Erythroblast (primary cell): ENCODE results near the gene SLC43A2.

ENCODE experiments used
- DNase-seq, 2 experiments: peaks; one replicate each; lab custom pipeline; 2025; lab: John Stamatoyannopoulos, UW
- GATA1 ChIP-seq: IDR thresholded peaks from 2 replicates; pipeline ENCODE4 v1.6.1; 2011; ENCODE audit warnings: low read depth, mild to moderate bottlenecking, control low read depth, low read length, moderate library complexity
- POLR2A ChIP-seq: IDR thresholded peaks from 2 replicates; pipeline ENCODE4 v1.6.1; 2011; ENCODE audit warnings: mild to moderate bottlenecking, low read length

Gene SLC43A2

DNA sequence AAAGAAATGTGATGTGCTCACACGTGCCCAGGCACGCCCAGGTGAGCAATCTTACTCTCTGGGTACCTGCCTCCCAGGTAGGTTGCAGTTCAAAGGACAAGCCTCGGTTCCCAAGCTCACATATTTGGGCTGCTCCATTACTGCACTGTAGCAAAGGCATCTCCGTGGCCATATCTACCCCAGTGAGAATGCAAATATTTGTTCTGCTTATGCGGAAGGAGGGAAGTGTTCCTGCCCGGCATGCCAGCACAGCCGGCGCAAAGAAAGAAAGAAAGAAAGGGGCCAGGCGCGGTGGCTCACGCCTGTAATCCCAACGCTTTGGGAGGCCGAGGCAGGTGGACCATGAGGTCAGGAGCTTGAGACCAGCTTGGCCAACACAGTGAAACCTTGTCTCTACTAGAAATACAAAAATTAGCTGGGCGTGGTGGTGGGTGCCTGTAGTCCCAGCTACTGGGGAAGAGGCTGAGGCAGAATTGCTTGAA is 30.7 kb downstream of the SLC43A2 start:
- TF ChIP-seq POLR2A (no peak), GATA1 (no peak)
- no peak for DNase-seq

DNA sequence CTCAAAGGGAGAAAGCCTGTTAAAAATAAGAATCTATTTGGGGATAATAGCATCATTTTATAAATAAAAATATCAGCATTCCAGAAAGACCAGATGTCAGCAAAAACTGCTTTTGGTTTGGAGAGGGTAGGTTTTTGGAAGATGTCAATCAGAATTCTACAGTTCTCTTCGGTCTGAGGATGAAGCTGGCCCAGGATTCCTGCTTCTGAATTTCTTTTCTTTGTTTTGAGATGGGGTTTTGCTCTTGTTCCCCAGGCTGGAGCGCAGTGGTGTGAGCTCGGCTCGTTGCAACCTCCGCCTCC is 35.1 kb downstream of the SLC43A2 start:
- TF ChIP-seq GATA1, result no peak
- TF ChIP-seq POLR2A, result no peak

DNA sequence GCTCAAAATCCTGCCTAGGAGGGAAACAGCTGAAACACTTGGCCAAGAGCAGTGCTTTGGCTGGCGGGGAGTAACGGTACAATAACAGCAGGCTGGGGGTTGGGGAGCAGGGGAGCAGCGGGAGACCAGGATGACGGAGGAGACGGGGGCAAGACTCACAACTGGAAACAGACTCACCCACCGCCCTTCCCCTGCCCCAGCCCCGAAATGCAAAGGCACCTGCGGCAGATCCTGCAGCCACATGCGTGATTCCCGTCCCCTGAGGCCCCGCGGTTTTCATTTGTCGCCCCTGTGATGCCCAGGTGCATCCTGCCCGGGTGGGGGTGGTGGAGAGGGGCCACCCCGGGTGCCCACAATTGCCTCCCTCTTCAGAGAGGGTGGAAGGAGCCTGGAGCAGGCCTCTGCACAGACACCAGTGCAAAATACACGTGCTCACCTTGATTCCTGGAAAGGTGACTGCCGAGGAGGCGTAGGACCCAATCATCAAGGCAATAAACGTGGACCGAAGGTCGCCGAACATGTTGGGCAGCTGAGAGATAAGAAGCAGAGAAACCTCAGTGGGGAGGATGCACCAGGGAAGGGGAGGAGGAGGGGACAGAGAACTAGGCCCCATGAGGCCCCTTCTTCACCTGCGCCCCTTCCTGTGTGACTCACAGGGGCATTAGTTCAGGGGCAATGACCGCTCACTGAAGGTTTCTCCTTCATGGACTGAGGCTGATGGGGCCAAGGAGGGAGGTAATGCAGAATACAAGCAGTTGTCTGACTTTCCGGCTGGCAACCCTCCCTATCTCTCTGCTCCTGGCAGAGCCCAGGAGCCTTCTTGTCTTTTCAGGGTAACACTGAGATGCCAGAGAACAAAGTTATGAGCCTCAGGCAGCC is 35.6 kb downstream of the SLC43A2 start:
- no peak for DNase-seq
- TF ChIP-seq POLR2A, result no peak
- no peak for TF ChIP-seq GATA1

More for the DNA sequence above, 35.1 kb downstream of the SLC43A2 start:
- no peak for DNase-seq

DNA sequence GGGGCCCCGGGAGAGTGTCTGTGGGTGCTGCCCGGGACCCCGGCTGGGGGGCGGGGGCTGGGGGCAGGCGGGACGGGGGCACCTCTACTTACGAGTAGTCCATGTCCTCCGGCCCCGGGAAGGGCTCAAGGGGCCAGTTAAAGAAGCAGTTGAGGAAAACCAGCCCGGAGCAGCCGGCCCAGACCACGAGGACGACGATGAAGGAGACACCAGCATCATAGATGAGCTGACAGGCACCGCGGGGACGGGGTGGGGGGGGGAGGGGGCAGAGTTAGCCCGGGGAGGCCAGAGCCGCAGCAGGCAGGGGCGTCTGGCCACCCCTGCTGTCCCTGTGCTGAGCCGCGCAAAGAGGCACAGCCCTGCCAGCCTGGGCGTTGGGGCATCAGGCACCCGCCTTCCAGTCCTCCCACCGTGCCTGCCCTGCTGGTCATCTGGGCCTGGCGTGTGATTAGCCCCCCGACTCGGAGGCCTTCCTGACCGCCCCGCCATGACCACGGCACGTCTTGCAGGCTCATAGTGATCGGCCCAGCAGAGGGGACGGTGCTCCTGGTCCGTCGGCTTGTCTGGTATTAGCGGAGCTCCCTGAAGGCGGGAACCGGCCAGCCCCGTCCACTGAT is 37.1 kb downstream of the SLC43A2 start:
- no peak for TF ChIP-seq GATA1
- TF ChIP-seq POLR2A, result no peak
- no peak for DNase-seq

DNA sequence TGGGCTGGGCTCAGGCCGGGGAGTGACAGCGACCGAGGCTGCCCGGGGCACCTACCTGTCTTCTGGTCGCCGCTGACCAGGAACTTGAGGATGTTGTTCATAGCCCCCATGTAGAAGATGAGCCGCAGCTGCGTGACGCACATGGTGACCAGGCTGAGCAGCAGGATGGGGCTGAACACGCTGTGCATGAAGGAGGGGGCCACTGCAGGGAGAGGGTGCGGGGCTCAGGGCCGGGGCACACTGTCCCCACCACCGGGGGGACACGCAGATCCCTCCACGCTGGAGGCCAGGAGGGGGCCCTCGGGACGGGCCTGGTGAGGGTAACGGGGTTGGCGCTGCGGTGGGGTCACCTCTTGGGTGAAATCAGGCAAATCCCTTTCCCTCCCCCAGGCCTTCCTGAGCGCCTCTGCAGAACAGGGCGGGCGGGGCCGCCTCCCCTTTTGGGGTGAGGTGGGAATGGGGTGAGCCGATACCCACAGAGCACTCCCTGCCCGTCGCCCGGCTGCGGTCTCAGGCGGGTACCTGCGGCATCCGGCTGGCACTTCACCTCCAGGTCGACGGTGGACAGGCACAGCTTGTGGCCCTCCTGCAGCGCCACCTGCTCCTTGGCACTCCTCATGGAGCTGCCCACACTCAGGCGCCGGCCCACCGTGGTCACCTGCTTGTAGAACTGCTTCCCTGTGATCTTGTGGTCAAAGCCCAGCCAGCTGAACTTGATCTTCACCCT is 37.7 kb downstream of the SLC43A2 start:
- TF ChIP-seq GATA1, result no peak
- no peak for TF ChIP-seq POLR2A
- DNase-seq, result no peak

DNA sequence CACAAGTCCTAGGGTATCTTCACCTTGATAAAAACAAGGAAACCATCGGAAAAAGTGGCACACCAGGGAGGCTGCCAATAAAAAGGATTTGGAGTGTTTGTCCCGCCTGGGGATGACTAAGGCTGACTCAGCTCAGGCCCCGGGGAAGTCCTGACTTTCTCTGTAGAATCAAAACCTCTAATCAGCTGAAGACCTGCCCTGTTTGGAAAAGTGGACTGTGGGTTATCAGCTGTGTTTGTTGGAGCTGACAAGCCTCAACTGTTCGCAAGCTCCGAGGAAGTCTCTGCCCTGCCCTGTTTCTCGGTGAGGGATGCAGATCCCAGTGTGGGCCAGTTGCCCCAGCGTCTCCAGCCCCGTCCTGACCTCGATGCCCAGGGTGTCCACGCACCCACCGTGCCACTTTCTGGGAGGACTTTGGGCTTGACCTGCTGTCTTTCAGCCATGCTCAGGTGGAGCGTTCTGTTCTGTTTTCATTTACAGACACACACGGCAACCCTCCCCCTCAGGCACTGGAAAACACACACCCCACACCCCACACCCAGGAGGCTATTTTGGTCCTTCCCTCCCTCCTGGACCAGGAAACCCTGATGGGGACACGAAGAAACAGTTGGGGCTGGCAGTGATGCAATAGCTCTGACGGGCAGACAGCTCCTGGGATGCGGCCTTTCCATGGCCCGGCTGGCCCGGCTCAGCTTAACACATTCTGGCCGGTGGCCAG is 38.4 kb downstream of the SLC43A2 start:
- peak; percentile 59 to 82 for DNase-seq
- TF ChIP-seq POLR2A, result no peak
- no peak for TF ChIP-seq GATA1

DNA sequence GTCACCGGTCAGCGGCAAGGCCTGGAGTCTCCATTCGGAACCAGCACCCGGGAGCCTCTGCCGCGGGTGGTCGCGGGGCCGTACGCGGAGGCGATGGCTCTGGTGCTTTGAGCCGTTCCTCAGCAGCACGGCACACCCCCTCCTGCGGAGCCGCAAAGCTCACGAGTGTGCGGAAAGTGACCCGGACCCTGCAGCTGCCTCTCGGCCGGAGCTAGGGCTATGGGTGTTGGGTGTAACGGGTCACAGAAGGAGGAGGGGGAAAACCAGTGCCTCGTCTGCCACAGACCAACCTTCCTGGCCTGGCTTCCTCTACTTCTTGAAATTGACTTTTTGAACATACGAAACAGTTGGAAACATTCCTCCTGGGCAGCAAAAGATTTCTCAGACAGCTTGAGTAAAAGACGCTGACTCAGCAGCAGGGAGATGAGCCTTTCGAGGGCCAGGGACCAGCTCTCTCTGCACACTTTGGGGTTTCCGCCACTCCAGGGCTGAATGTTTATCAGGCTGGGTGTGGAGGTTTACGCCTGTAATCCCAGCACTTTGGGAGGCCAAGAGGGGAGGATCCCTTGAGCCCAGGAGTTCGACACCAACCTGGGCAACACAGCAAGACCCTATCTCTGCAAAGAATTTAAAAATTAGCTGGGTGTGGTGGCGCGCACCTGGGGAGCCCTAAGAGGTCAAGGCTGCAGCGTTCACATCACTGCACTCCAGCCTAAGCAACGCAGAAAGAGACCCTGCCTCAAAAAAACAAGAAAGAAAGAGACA is 39.6 kb downstream of the SLC43A2 start:
- TF ChIP-seq POLR2A, result no peak
- TF ChIP-seq GATA1, result no peak
- DNase-seq, result peak in 1 of 2 experiments; percentile 49

DNA sequence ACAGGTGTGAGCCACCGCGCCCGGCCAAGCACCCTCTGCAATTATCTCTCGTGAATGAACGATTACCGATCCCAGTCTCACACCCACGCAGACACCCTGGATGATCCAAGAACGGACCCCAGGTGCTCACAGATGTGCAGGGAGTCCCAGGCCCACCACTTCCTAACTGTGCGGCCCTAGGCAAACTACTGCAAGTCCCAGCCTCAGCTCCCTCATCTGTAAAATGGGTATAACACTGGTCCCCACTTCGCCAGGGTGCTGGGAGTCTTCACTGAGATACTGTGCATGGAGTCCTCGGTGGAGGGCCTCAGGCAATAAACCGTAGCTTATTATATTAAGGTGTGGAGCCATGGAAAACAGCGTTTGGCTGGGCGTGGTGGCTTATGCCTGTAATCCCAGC is 44.5 kb downstream of the SLC43A2 start:
- DNase-seq, result no peak
- TF ChIP-seq GATA1 (no peak), POLR2A (no peak)

DNA sequence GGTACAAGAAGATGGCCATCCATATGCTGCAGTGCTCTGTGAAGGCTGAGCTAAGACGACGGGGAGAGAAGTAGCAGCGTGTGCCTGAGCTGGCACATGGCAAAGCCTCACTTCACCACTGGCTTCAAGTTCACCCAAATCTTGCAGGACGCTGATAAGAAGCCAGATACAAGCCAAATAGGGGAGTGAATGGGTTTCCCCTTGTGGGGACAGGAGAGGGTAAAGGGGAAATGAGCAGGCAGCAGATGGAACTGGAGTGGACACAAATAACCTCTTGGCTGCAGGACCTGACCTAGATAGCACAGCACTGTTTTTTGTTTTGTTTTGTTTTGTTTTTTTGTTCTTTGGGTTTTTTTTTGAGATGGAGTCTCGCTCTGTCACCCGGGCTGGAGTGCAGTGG is 45.1 kb downstream of the SLC43A2 start:
- TF ChIP-seq GATA1, result no peak
- no peak for TF ChIP-seq POLR2A
- peak in 1 of 2 experiments; percentile 34 for DNase-seq

DNA sequence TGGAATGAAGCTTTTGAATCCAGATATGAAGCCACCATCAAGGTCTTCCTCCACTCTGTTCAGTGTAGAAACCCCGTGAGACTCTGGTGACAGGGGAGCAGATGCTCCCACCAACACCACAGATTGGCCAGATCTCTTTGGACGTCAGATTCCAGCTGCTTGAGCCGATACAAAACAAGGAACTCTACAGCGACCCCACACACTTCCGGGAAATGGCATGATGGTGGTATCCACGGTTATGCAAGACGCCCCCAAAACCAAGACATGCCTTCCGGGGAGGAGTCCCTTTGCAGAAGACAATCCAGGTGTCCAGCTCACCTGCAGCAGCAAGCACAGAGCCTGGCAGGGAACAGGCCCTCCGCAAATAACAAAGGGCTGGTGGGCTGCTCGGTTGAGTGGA is 46.3 kb downstream of the SLC43A2 start:
- no peak for DNase-seq
- no peak for TF ChIP-seq GATA1
- no peak for TF ChIP-seq POLR2A

DNA sequence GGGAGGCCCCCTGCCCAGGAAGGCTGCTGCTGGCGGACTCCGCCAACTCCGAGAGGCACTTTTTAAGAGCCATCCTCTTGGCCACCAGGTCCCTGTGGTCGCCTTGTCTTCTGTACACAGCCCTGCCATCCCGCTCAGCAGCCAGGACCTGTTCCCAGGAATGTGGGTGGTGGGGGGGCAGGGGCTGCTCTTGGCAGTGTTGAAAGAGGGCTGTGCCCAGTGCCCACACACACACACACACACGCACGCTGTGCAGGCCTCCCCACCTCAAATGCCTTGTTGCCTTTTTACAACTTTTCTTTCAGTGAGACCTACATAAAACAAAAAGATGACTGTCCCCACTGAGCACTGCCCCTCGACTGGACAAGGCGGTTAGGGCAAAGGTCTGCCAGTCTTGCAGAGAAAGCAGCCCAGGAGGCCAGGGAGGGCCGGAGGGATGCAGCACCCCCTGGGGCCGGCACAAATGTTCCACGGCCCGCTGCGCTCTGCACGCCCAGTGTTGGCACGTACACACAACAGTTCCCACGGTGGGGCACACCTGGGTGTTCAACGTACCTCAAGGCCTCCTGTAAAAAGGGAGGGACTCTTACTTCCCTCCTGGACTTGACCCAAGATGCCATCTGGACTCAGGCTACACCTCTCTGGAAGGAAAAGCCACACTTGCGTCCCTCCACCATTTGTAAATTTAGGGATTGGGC is 47.5 kb downstream of the SLC43A2 start:
- DNase-seq, result no peak
- TF ChIP-seq POLR2A, result no peak
- no peak for TF ChIP-seq GATA1

DNA sequence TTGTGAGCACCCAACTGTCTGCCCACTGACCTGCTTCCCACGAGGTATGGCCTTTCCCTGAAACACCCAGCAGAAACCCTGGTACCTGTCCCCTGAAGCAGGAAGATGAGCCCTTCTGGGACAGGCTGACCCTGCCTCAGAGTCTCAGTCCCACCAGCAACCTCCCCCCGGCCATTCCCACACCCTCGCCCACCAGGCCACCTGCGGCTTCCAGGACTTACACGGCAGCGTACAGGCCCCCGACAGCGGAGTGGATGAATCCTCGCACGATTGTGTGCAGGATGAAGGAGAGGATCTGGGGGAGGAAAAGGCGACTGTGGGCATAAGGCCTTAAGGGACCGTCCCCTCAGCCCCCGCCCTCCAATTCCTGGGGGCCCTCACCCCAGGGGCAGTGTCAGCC is 50.6 kb downstream of the SLC43A2 start:
- no peak for DNase-seq

More for the DNA sequence above, 50.6 kb downstream of the SLC43A2 start:
- no peak for TF ChIP-seq POLR2A
- TF ChIP-seq GATA1, result no peak
